Measurements from ENCODE around the gene DISP1. TPM values are rescaled to one million over a fixed set of nuclear protein-coding genes. Genes with fewer than 3 reads are reported as not detected.

DISP1 gene, protein sequence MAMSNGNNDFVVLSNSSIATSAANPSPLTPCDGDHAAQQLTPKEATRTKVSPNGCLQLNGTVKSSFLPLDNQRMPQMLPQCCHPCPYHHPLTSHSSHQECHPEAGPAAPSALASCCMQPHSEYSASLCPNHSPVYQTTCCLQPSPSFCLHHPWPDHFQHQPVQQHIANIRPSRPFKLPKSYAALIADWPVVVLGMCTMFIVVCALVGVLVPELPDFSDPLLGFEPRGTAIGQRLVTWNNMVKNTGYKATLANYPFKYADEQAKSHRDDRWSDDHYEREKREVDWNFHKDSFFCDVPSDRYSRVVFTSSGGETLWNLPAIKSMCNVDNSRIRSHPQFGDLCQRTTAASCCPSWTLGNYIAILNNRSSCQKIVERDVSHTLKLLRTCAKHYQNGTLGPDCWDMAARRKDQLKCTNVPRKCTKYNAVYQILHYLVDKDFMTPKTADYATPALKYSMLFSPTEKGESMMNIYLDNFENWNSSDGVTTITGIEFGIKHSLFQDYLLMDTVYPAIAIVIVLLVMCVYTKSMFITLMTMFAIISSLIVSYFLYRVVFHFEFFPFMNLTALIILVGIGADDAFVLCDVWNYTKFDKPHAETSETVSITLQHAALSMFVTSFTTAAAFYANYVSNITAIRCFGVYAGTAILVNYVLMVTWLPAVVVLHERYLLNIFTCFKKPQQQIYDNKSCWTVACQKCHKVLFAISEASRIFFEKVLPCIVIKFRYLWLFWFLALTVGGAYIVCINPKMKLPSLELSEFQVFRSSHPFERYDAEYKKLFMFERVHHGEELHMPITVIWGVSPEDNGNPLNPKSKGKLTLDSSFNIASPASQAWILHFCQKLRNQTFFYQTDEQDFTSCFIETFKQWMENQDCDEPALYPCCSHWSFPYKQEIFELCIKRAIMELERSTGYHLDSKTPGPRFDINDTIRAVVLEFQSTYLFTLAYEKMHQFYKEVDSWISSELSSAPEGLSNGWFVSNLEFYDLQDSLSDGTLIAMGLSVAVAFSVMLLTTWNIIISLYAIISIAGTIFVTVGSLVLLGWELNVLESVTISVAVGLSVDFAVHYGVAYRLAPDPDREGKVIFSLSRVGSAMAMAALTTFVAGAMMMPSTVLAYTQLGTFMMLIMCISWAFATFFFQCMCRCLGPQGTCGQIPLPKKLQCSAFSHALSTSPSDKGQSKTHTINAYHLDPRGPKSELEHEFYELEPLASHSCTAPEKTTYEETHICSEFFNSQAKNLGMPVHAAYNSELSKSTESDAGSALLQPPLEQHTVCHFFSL (N-terminal part only)
- total RNA-seq: 4.2 and 5.0 TPM in 2 replicates

DNA sequence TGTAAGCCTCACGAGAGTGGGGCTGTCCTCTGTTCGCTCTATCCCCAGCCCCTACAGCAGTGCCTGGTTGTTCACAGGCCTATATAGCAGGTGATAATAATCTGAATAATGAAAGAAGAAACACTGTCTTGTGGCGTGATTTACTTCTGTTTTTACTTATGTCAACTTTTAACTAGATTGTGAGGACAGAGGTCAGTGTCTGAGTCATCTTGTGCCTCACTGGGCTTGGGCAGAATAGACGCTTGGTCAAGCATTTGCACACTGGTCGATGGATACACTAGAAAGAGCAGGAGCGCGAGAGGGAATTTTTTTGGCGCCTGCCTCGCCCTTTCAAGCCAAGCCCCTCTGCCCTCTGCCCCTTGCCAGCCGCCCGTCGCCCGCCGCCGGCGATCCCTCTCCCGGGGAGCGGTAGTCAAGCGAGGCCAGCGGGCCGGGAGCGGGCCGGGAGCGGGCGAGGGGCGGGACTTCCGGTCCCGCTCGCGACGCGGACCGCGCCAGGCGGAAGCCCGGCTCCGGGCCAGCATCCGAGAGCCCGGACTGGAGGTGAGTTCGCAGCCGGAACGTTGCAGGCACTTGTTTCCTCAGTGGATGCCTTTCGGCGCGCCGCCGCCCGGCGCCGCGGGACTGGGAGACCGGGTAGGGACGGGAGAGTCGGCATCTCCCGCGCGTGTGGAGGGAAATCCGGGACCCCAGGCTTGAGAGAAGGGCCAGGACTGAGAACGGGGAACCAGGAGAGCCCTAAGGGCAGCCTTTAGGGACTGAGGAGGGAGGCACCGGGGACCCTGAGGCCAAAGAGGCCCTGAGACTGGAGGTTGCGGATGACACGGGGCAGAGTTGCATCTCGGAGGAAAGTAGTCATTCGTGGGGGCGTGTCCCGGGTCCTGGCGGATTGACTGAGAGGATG is at the start of gene DISP1:
DISP1 (plus strand) TSS at position 504 of the 904 bp plus-strand sequence. CDS start 127,785 bp downstream, outside the sequence.

Other genes starting within 250 kb of the DISP1 start
- gene TAF1A, start 225.1 kb upstream of the DISP1 start, total RNA-seq: 12.4 and 13.4 TPM in 2 replicates
- 53.2 and 80.0 TPM in 2 replicates for gene MIA3, start 196.9 kb upstream of the DISP1 start, total RNA-seq
- gene AIDA, start 102.5 kb upstream of the DISP1 start, total RNA-seq: 67.4 and 73.2 TPM in 2 replicates
- gene BROX, start 102.5 kb upstream of the DISP1 start, total RNA-seq: 50.1 and 55.8 TPM in 2 replicates
- gene FAM177B, start 77.8 kb upstream of the DISP1 start, total RNA-seq: not detected in 2 replicates